C4-2B (cell line): ENCODE measurements around the gene OPTC.

Source experiments
- ZFX ChIP-seq: fragments of 450-650 bp; IDR thresholded peaks from 2 replicates; pipeline ENCODE4 v1.6.1; 2017
- TF ChIP-seq, protein P1 (sequence below): fragments of 450-650 bp; conservative IDR thresholded peaks from 2 replicates; pipeline ENCODE4 v1.5.1; 2017; ENCODE audit warnings: mild to moderate bottlenecking

DNA sequence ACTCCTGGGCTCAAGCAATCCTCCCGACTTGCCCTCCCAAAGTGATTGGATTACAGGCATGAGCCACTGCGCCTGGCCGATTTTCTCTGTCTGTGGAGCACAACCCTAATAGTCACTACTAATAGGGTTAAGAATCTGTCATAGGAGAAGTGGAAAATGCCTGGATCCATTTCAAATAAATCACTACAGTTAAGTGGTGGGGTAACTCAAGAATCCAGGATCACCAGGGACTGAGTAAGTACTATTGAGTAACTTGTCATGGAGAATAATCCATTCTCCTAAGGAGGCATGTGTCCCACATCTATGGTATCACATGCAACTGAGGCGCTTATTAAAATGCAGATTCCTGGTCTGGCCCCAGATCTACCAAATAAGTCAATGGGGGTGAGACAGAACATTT is 53.2 kb downstream of the OPTC start:
- TF ChIP-seq, protein P1, sequence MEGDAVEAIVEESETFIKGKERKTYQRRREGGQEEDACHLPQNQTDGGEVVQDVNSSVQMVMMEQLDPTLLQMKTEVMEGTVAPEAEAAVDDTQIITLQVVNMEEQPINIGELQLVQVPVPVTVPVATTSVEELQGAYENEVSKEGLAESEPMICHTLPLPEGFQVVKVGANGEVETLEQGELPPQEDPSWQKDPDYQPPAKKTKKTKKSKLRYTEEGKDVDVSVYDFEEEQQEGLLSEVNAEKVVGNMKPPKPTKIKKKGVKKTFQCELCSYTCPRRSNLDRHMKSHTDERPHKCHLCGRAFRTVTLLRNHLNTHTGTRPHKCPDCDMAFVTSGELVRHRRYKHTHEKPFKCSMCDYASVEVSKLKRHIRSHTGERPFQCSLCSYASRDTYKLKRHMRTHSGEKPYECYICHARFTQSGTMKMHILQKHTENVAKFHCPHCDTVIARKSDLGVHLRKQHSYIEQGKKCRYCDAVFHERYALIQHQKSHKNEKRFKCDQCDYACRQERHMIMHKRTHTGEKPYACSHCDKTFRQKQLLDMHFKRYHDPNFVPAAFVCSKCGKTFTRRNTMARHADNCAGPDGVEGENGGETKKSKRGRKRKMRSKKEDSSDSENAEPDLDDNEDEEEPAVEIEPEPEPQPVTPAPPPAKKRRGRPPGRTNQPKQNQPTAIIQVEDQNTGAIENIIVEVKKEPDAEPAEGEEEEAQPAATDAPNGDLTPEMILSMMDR, result no peak
- TF ChIP-seq ZFX, result no peak
